Fibroblast of lung (primary cell): ENCODE data around the gene SH3BP4.

Source experiments
- CTCF ChIP-seq, 2 donors: IDR thresholded peaks in 1 of 2; conservative IDR thresholded peaks in 1 of 2; 1 replicate in 1 of 2; 2 replicates in 1 of 2; pipeline ENCODE4 v1.5.1; 2011 to 2012; ENCODE audit warnings: low read length in 2 of 2, control low read depth in 1 of 2, inconsistent platforms in 1 of 2, low read depth in 1 of 2, mild to moderate bottlenecking in 1 of 2
- EZH2 ChIP-seq: IDR thresholded peaks from 2 replicates; pipeline ENCODE4 v1.5.1; 2012; ENCODE audit warnings: low read length, control low read depth, mild to moderate bottlenecking; ENCODE audit errors: missing control alignments

GRCh38 chr2:235018838-235019237, 67.0 kb downstream of the SH3BP4 start:
- TF ChIP-seq CTCF (conservative IDR thresholded peaks at IDR 0.05 in 1 of 2, IDR thresholded peaks at IDR 0.05 in 1 of 2; ENCODE audit: low read depth in 1 of 2, low read length in 2 of 2) = no peak
- TF ChIP-seq EZH2 = no peak
